COLO668 (cell line): ENCODE data around the gene GPATCH2L.

Experiments
- DNase-seq: peaks from one replicate; lab custom pipeline; 2025; ENCODE audit not compliant: unreplicated experiment; lab: John Stamatoyannopoulos, UW

The GPATCH2L gene

GRCh38 chr14:76135722-76136121, 16.0 kb upstream of the GPATCH2L start:
- no peak for DNase-seq

- DNase-seq, result no peak
Measured at GRCh38 chr14:76136476-76137110, 15.1 kb upstream of the GPATCH2L start.

- no peak for DNase-seq
Measured at GRCh38 chr14:76138119-76138757, 13.5 kb upstream of the GPATCH2L start.

- peak; percentile 31 for DNase-seq
Measured at GRCh38 chr14:76138758-76139723, 12.7 kb upstream of the GPATCH2L start.

- no peak for DNase-seq
Measured at GRCh38 chr14:76143642-76144041, 8.1 kb upstream of the GPATCH2L start.

- no peak for DNase-seq
Measured at GRCh38 chr14:76146976-76147375, 4.7 kb upstream of the GPATCH2L start.

GRCh38 chr14:76149196-76149595, 2.5 kb upstream of the GPATCH2L start:
- DNase-seq, result no peak

- DNase-seq, result peak; percentile 71
Measured at GRCh38 chr14:76152333-76152681, 585 bp downstream of the GPATCH2L start.

GRCh38 chr14:76153919-76154318, 2.2 kb downstream of the GPATCH2L start:
- no peak for DNase-seq

GRCh38 chr14:76154539-76155126, 2.9 kb downstream of the GPATCH2L start:
- no peak for DNase-seq

- no peak for DNase-seq
Measured at GRCh38 chr14:76163668-76164363, 12.1 kb downstream of the GPATCH2L start.

GRCh38 chr14:76168531-76168930, 16.8 kb downstream of the GPATCH2L start:
- peak; percentile 44 for DNase-seq

- no peak for DNase-seq
Measured at GRCh38 chr14:76169776-76170175, 18.1 kb downstream of the GPATCH2L start.

- no peak for DNase-seq
Measured at GRCh38 chr14:76174982-76175381, 23.3 kb downstream of the GPATCH2L start.

- DNase-seq, result no peak
Measured at GRCh38 chr14:76175942-76176341, 24.2 kb downstream of the GPATCH2L start.

- no peak for DNase-seq
Measured at GRCh38 chr14:76181546-76181945, 29.8 kb downstream of the GPATCH2L start.

- peak; percentile 35 for DNase-seq
Measured at GRCh38 chr14:76186308-76187027, 34.7 kb downstream of the GPATCH2L start.

- no peak for DNase-seq
Measured at GRCh38 chr14:76191297-76191696, 39.6 kb downstream of the GPATCH2L start.

GRCh38 chr14:76193696-76194095, 42.0 kb downstream of the GPATCH2L start:
- DNase-seq, result no peak

- no peak for DNase-seq
Measured at GRCh38 chr14:76194327-76194726, 42.6 kb downstream of the GPATCH2L start.
